ENCODE results near the gene MYO3B. TPM values are rescaled to one million over a fixed set of nuclear protein-coding genes. Genes with fewer than 3 reads are reported as not detected.

MYO3B gene
- total and polyA plus RNA-seq, 12 donors, result 0.04 to 0.11 (median 0.06) TPM; not detected in 8

DNA sequence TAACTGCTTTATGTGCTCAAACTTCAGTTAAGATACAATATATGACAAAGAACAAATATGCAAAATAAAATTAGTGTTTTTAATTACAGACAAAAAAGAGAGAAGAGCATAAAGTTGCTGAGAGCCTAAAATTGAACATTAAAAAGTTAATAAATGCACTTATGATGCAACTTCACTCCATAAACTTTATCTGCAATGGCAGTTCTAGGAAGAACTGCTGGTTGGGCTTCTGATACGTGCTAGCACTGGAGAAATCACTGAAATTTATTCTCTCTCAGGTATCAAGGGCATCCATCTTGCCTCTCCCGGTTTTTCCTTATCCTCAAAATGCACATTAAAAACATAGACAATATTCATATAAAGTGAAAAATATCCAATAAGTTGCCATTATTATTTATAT is 35.7 kb downstream of the MYO3B start:
- WGBS, 4 donors, result 33 to 37% (median 35%) methylated on average over 2 of the region's 2 CpGs
- DNase-seq, result no peak
- H3K36me3 ChIP-seq (replicated peaks in 1 of 2), result no peaks in the 10 kb centered on the region
- no peak overlapping the region for H3K27ac ChIP-seq
- TF ChIP-seq POLR2A (IDR thresholded peaks at IDR 0.05), result no peak
- TF ChIP-seq, protein P1, sequence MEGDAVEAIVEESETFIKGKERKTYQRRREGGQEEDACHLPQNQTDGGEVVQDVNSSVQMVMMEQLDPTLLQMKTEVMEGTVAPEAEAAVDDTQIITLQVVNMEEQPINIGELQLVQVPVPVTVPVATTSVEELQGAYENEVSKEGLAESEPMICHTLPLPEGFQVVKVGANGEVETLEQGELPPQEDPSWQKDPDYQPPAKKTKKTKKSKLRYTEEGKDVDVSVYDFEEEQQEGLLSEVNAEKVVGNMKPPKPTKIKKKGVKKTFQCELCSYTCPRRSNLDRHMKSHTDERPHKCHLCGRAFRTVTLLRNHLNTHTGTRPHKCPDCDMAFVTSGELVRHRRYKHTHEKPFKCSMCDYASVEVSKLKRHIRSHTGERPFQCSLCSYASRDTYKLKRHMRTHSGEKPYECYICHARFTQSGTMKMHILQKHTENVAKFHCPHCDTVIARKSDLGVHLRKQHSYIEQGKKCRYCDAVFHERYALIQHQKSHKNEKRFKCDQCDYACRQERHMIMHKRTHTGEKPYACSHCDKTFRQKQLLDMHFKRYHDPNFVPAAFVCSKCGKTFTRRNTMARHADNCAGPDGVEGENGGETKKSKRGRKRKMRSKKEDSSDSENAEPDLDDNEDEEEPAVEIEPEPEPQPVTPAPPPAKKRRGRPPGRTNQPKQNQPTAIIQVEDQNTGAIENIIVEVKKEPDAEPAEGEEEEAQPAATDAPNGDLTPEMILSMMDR (IDR thresholded peaks at IDR 0.05), result no peak
- intact Hi-C loops (cut with DNase I), result no loop called here
- no peaks in the 10 kb centered on the region for H3K4me1 ChIP-seq (replicated peaks in 1 of 2)
- H3K4me3 ChIP-seq, result no peak overlapping the region
- H3K9me3 ChIP-seq (replicated peaks in 1 of 3), result peaks cover 0 to 3% (median 0%) of the 10 kb centered on the region in 3 donors
- H3K27me3 ChIP-seq, result no peaks in the 10 kb centered on the region

GRCh38 chr2:170214309-170214948 is 36.5 kb downstream of the MYO3B start:
- Histone ChIP-seq H3K36me3 (replicated peaks in 1 of 2) (no peaks in the 10 kb centered on the region), H3K27me3 (no peaks in the 10 kb centered on the region), H3K4me3 (no peak overlapping the region), H3K4me1 (replicated peaks in 1 of 2) (no peaks in the 10 kb centered on the region), H3K9me3 (replicated peaks in 1 of 3) (peaks cover 0 to 3% (median 0%) of the 10 kb centered on the region in 3 donors), H3K27ac (no peak overlapping the region)
- DNase-seq, result no peak
- intact Hi-C loops (cut with DNase I), result no loop called here
- TF ChIP-seq, protein P1 (IDR thresholded peaks at IDR 0.05), result no peak
- TF ChIP-seq POLR2A (IDR thresholded peaks at IDR 0.05), result no peak
- WGBS, 4 donors, result 61 to 78% (median 72%) methylated on average over 7 of the region's 7 CpGs

GRCh38 chr2:170215021-170215420 is 37.1 kb downstream of the MYO3B start:
- no peaks in the 10 kb centered on the region for H3K36me3 ChIP-seq (replicated peaks in 1 of 2)
- WGBS, 4 donors, result 52 to 89% (median 71%) methylated on average over 2 of the region's 2 CpGs
- intact Hi-C loops (cut with DNase I), result no loop called here
- H3K4me1 ChIP-seq (replicated peaks in 1 of 2), result no peaks in the 10 kb centered on the region
- H3K27me3 ChIP-seq, result no peaks in the 10 kb centered on the region
- H3K27ac ChIP-seq, result no peak overlapping the region
- TF ChIP-seq, protein P1 (IDR thresholded peaks at IDR 0.05), result no peak
- TF ChIP-seq POLR2A (IDR thresholded peaks at IDR 0.05), result no peak
- no peak overlapping the region for H3K4me3 ChIP-seq
- DNase-seq, result no peak
- peaks cover 0 to 3% (median 0%) of the 10 kb centered on the region in 3 donors for H3K9me3 ChIP-seq (replicated peaks in 1 of 3)

GRCh38 chr2:170216428-170216827 is 38.5 kb downstream of the MYO3B start:
- Histone ChIP-seq H3K9me3 (replicated peaks in 1 of 3) (no peaks in the 10 kb centered on the region), H3K27ac (no peak overlapping the region), H3K27me3 (no peaks in the 10 kb centered on the region), H3K36me3 (replicated peaks in 1 of 2) (no peaks in the 10 kb centered on the region), H3K4me3 (no peak overlapping the region), H3K4me1 (replicated peaks in 1 of 2) (no peaks in the 10 kb centered on the region)
- 86 to 92% (median 87%) methylated on average over 3 of the region's 3 CpGs for WGBS, 4 donors
- TF ChIP-seq, protein P1 (IDR thresholded peaks at IDR 0.05), result no peak
- no peak for TF ChIP-seq POLR2A (IDR thresholded peaks at IDR 0.05)
- intact Hi-C loops (cut with DNase I), result no loop called here
- no peak for DNase-seq
